HepG2 (cell line): ENCODE data around the gene RABGAP1L. TPM values are rescaled to one million over a fixed set of nuclear protein-coding genes. Genes with fewer than 3 reads are reported as not detected.

ENCODE experiments used
- ARNT2 ChIP-seq: sonication (generic); formaldehyde crosslinking; IDR thresholded peaks from 2 replicates; pipeline ENCODE4 v1.8.0; 2022; ENCODE audit warnings: mild to moderate bottlenecking, low read depth, missing genetic modification reagents, moderate library complexity
- ATAD3A ChIP-seq: sonication (generic); formaldehyde crosslinking; IDR thresholded peaks from 2 replicates; pipeline ENCODE4 v1.4.0; 2020; ENCODE audit warnings: missing genetic modification reagents
- ATF7-NPFF ChIP-seq: sonication (generic); formaldehyde crosslinking; IDR thresholded peaks from 2 replicates; pipeline ENCODE4 v1.8.1; 2023; ENCODE audit warnings: mild to moderate bottlenecking, low read depth, missing genetic modification reagents, moderate library complexity
- CAMTA2 ChIP-seq: sonication (generic); formaldehyde crosslinking; IDR thresholded peaks from 2 replicates; pipeline ENCODE4 v1.4.0; 2020; ENCODE audit warnings: mild to moderate bottlenecking, missing genetic modification reagents, borderline replicate concordance
- FOXK1 ChIP-seq: sonication (generic); formaldehyde crosslinking; IDR thresholded peaks from 2 replicates; pipeline ENCODE4 v1.4.0; 2020; ENCODE audit warnings: low read depth, missing genetic modification reagents, borderline replicate concordance
- MAFF ChIP-seq: IDR thresholded peaks from 2 replicates; pipeline ENCODE4 v1.6.1; 2011; ENCODE audit warnings: low read depth, low read length, improper control_type of control experiment
- PLRG1 ChIP-seq: fragments of 450-650 bp; conservative IDR thresholded peaks from 2 replicates; pipeline ENCODE4 v1.6.1; 2016
- SIX4 ChIP-seq: sonication (generic); formaldehyde crosslinking; IDR thresholded peaks from 2 replicates; pipeline ENCODE4 v1.4.0; 2020; ENCODE audit warnings: missing genetic modification reagents
- SOX13 ChIP-seq, 3 experiments: fragments of 450-650 bp in 1 of 3; sonication (generic) in 1 of 3; formaldehyde crosslinking in 1 of 3; IDR thresholded peaks in 2 of 3; conservative IDR thresholded peaks in 1 of 3; 2 replicates each; pipeline versions ENCODE4 v1.5.0 to v1.6.1; 2016 to 2020; ENCODE audit warnings: antibody characterized with exemption in 1 of 3, mild to moderate bottlenecking in 1 of 3, missing compliant biosample characterization in 1 of 3, missing genetic modification reagents in 1 of 3, moderate library complexity in 1 of 3
- SOX6 ChIP-seq, 2 experiments: fragments of 450-650 bp in 1 of 2; sonication (generic) in 1 of 2; formaldehyde crosslinking in 1 of 2; IDR thresholded peaks; 2 replicates each; pipeline versions ENCODE4 v1.4.0 to v1.6.1; 2017 to 2020; ENCODE audit warnings: antibody characterized with exemption in 1 of 2, mild to moderate bottlenecking in 1 of 2, missing genetic modification reagents in 1 of 2
- THYN1 ChIP-seq: sonication (generic); formaldehyde crosslinking; IDR thresholded peaks from 2 replicates; pipeline ENCODE4 v1.8.1; 2023; ENCODE audit warnings: low read depth, mild to moderate bottlenecking, moderate library complexity, missing genetic modification reagents, borderline replicate concordance
- ZKSCAN8 ChIP-seq: IDR thresholded peaks from 2 replicates; pipeline ENCODE4 v1.6.1; 2016; ENCODE audit warnings: borderline replicate concordance, missing genetic modification reagents, missing compliant biosample characterization
- ZNF615 ChIP-seq: sonication (generic); formaldehyde crosslinking; IDR thresholded peaks from 2 replicates; pipeline ENCODE4 v1.5.0; 2020; ENCODE audit warnings: mild to moderate bottlenecking, missing genetic modification reagents, borderline replicate concordance
- polyA plus RNA-seq, 8 experiments: library from polyadenylated mRNA; depleted of rRNA in 3 of 8; stranded (reverse) in 7 of 8; unstranded in 1 of 8; fragments of >200 nt; fragmentation: Illumina TruSeq in 4 of 8; extraction: Trizol in 4 of 8; gene quantifications; 2 replicates each; pipeline versions ENCODE4 v1.2.1 to v1.2.3, GENCODE V29; 2011 to 2016; ENCODE audit warnings: low read depth in 4 of 8, missing spikeins in 1 of 8, mixed read lengths in 1 of 8; ENCODE audit not compliant: insufficient read depth in 1 of 8
- total RNA-seq, 5 experiments: library from RNA; depleted of rRNA; stranded (reverse); fragments of >200 nt; fragmentation: Illumina TruSeq; extraction: Trizol; gene quantifications; 2 replicates each; pipeline ENCODE4 v1.2.3, GENCODE V29; 2016; ENCODE audit warnings: low read depth in 1 of 5
- TF ChIP-seq, protein P1 (sequence below): sonication (generic); formaldehyde crosslinking; IDR thresholded peaks from 2 replicates; pipeline ENCODE4 v1.4.0; 2020; ENCODE audit warnings: missing genetic modification reagents
- TF ChIP-seq, protein P2 (sequence below): sonication (generic); formaldehyde crosslinking; IDR thresholded peaks from 2 replicates; pipeline ENCODE4 v1.4.0; 2020; ENCODE audit warnings: mild to moderate bottlenecking, missing genetic modification reagents
- TF ChIP-seq, protein P3 (sequence below): sonication (generic); formaldehyde crosslinking; IDR thresholded peaks from 2 replicates; pipeline ENCODE4 v1.4.0; 2020; ENCODE audit warnings: missing genetic modification reagents, low read depth, mild to moderate bottlenecking, borderline replicate concordance
- TF ChIP-seq, protein P4 (sequence below): sonication (generic); formaldehyde crosslinking; IDR thresholded peaks from 2 replicates; pipeline ENCODE4 v1.8.0; 2022; ENCODE audit warnings: missing genetic modification reagents, low read depth, mild to moderate bottlenecking, borderline replicate concordance

The RABGAP1L gene
- total and polyA plus RNA-seq, 2 of the 13 experiments (the other 11 are each of a cell fraction or from before 2014, with no cell fraction given) = 7.9 to 22.6 TPM

DNA sequence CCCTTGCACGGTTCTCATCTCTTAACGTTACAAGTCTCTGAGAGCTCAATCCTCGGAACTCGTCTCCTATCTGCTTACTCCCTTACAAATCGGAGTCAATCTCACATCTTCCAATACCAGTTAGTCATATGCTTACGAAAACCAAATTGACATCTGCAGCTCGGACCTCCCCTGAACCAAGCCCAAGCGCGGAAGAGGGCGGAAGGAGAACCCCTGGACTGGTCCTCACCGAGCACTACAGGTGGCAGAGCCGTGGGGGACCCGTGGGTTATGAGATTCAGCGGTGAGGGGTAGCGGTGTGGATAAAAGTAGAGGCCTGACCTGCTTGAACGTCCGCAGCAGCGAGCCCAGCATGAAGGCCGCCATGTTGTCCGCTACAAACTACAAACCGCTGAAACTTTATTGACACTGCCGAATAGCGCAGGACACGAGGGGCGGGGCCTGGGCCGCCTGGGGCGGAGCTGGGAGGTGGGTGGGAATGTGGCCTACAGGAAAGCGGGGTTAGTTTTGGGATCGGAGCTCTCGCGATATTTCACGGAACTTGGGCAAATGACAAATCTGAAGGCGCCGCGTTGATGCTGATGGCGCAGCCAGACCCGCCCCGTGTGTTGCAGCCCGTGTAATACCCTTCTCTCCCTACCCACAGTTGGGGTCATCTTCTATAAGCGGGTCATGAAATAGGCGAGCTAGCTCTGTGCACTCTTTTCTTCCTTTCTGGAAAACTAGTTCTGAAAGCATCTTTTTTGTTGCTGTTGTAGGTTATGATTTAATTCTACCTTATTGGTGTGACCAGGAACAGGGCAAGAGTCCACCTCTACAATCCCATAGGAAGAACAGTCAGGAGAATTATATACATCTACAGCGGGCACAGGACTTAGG, 864.0 kb downstream of the RABGAP1L start, which contains the start of gene MRPS14 (continued):
- TF ChIP-seq, protein P1, sequence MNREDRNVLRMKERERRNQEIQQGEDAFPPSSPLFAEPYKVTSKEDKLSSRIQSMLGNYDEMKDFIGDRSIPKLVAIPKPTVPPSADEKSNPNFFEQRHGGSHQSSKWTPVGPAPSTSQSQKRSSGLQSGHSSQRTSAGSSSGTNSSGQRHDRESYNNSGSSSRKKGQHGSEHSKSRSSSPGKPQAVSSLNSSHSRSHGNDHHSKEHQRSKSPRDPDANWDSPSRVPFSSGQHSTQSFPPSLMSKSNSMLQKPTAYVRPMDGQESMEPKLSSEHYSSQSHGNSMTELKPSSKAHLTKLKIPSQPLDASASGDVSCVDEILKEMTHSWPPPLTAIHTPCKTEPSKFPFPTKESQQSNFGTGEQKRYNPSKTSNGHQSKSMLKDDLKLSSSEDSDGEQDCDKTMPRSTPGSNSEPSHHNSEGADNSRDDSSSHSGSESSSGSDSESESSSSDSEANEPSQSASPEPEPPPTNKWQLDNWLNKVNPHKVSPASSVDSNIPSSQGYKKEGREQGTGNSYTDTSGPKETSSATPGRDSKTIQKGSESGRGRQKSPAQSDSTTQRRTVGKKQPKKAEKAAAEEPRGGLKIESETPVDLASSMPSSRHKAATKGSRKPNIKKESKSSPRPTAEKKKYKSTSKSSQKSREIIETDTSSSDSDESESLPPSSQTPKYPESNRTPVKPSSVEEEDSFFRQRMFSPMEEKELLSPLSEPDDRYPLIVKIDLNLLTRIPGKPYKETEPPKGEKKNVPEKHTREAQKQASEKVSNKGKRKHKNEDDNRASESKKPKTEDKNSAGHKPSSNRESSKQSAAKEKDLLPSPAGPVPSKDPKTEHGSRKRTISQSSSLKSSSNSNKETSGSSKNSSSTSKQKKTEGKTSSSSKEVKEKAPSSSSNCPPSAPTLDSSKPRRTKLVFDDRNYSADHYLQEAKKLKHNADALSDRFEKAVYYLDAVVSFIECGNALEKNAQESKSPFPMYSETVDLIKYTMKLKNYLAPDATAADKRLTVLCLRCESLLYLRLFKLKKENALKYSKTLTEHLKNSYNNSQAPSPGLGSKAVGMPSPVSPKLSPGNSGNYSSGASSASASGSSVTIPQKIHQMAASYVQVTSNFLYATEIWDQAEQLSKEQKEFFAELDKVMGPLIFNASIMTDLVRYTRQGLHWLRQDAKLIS (CRISPR knock-in tag) = no peak
- TF ChIP-seq SIX4 (CRISPR knock-in tag) (0 out of 2 replicates have a peak, but pooled peaks have one; percentile 32), MAFF (no peak), FOXK1 (CRISPR knock-in tag) (peak; percentile 89; the same call in 1 of the 2 replicates), SOX13 (IDR thresholded peaks at IDR 0.05) (no peak), SOX13 (CRISPR knock-in tag; conservative IDR thresholded peaks at IDR 0.05 in 1 of 2, IDR thresholded peaks at IDR 0.05 in 1 of 2) (peak in 1 of 2 experiments; percentile 50; a peak in 1 of 4 replicates), ZKSCAN8 (peak; percentile 73), CAMTA2 (CRISPR knock-in tag) (no peak), ATAD3A (CRISPR knock-in tag) (no peak), ARNT2 (CRISPR knock-in tag) (peak; percentile 52; the same call in 1 of the 2 replicates), THYN1 (CRISPR knock-in tag) (no peak), PLRG1 (no peak), ATF7-NPFF (no peak), ZNF615 (CRISPR knock-in tag) (no peak), SOX6 (IDR thresholded peaks at IDR 0.05) (no peak), SOX6 (CRISPR knock-in tag; IDR thresholded peaks at IDR 0.05) (peak; percentile 54; the same call in 1 of the 2 replicates)
- TF ChIP-seq, protein P2, sequence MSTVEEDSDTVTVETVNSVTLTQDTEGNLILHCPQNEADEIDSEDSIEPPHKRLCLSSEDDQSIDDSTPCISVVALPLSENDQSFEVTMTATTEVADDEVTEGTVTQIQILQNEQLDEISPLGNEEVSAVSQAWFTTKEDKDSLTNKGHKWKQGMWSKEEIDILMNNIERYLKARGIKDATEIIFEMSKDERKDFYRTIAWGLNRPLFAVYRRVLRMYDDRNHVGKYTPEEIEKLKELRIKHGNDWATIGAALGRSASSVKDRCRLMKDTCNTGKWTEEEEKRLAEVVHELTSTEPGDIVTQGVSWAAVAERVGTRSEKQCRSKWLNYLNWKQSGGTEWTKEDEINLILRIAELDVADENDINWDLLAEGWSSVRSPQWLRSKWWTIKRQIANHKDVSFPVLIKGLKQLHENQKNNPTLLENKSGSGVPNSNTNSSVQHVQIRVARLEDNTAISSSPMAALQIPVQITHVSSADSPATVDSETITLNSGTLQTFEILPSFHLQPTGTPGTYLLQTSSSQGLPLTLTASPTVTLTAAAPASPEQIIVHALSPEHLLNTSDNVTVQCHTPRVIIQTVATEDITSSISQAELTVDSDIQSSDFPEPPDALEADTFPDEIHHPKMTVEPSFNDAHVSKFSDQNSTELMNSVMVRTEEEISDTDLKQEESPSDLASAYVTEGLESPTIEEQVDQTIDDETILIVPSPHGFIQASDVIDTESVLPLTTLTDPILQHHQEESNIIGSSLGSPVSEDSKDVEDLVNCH (CRISPR knock-in tag) = no peak
- TF ChIP-seq, protein P3, sequence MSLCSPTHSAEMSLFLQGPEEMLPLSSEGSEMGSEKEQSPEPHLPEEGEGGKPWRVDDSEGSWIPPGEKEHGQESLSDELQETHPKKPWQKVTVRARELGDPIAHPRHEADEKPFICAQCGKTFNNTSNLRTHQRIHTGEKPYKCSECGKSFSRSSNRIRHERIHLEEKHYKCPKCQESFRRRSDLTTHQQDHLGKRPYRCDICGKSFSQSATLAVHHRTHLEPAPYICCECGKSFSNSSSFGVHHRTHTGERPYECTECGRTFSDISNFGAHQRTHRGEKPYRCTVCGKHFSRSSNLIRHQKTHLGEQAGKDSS (CRISPR knock-in tag) = no peak
- TF ChIP-seq, protein P4, sequence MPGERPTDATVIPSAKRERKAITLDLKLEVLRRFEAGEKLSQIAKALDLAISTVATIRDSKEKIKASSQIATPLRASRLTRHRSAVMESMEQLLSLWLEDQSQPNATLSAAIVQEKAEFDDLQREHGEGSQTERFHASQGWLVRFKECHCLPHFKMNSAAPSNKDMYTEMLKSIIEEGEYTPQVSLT (CRISPR knock-in tag) = no peak
